ENCODE data around the gene NRG2. TPM values are rescaled to one million over a fixed set of nuclear protein-coding genes. Genes with fewer than 3 reads are reported as not detected.

The NRG2 gene
- total RNA-seq, 2 donors from 2014 or later, result 5.6 to 6.5 TPM

DNA sequence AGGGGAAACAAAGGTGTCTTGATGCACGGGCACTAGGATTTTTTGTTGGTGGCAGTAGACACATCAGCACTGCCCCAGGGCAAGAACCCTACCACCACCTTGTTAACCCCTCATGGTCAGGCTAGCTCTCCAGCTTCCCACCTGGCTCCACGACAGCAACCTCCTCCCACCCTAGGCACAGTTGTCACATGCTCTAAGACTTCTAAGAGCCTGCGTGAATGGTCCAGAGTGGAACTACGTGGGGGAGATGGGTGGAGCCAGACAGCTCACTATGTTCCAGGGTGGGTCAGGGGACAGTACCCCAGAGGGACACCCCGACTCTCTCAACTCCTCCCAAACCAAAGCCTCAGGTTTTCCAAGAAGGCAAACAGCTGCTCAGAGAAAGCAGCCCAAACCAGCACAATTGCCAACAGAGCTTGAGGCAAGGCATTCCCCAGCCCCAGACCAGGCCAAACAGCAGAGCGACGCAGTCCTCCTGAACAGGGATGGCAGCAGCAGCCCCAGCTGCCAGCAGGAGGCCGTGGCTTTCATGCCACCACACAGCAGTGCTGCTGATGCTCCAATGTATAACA lies 78.0 kb downstream of the NRG2 start:
- Histone ChIP-seq H3K9me3 (no peaks in the 10 kb centered on the region), H3K27me3 (no peaks in the 10 kb centered on the region)
- intact Hi-C loops (cut with DNase I), result loop anchor here (5.0 kb wide), 1 partner anchor 183 kb away; no protein-coding TSS in a partner anchor

GRCh38 chr5:139964266-139964993 lies 78.7 kb downstream of the NRG2 start:
- no peak for ATAC-seq
- no peak for TF ChIP-seq POLR2A (IDR thresholded peaks at IDR 0.05)
- TF ChIP-seq CTCF (IDR thresholded peaks at IDR 0.05), result no peak

More for the DNA sequence above, 78.0 kb downstream of the NRG2 start:
- Histone ChIP-seq H3K4me3 (no peak overlapping the region), H3K27ac (no peak overlapping the region), H3K4me1 (peaks cover 15% of the 10 kb centered on the region), H3K36me3 (replicated peaks in 1 of 2; ENCODE audit: insufficient read depth in 1 of 2, low read depth in 2 of 2) (no peaks in the 10 kb centered on the region)
- 87 to 88% methylated on average over 4 to 8 of the region's 8 CpGs for WGBS, 2 donors
- DNase-seq (no peak), ATAC-seq (no peak)
- TF ChIP-seq POLR2A (IDR thresholded peaks at IDR 0.05) (no peak), CTCF (IDR thresholded peaks at IDR 0.05) (no peak)

DNA sequence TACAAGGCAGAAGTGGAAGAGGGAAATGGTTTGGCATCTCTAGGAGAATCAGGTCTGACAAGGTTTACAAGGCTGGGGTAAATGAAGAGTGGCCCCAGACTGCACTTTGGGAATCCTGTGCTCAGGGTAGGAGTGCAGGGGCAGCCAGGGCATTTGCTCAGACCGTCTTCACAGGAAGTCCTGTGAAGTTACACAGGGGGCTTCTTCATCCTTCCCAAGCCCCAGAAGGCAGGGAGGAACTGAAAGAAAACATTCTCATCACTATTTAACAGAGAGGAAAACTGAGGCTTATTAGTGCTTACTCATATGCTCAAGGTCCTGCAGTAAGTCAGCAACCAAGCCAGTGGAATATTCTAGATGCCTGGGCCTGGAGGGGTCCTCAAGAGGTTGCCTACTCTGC lies 80.7 kb downstream of the NRG2 start:
- 67 to 100% methylated on average over 1 of the region's 1 CpG for WGBS, 2 donors
- H3K27me3 ChIP-seq, result no peaks in the 10 kb centered on the region
- no peaks in the 10 kb centered on the region for H3K9me3 ChIP-seq
- DNase-seq, result no peak
- H3K27ac ChIP-seq, result no peak overlapping the region
- no peaks in the 10 kb centered on the region for H3K36me3 ChIP-seq (replicated peaks in 1 of 2; ENCODE audit: insufficient read depth in 1 of 2, low read depth in 2 of 2)
- TF ChIP-seq POLR2A (IDR thresholded peaks at IDR 0.05), result no peak
- TF ChIP-seq CTCF (IDR thresholded peaks at IDR 0.05), result no peak
- ATAC-seq, result no peak
- intact Hi-C loops (cut with DNase I), result no loop called here
- H3K4me3 ChIP-seq, result no peak overlapping the region
- H3K4me1 ChIP-seq, result no peaks in the 10 kb centered on the region

More at GRCh38 chr5:139964266-139964993, 78.7 kb downstream of the NRG2 start:
- DNase-seq, result no peak
- Histone ChIP-seq H3K27ac (no peak overlapping the region), H3K27me3 (no peaks in the 10 kb centered on the region), H3K36me3 (replicated peaks in 1 of 2; ENCODE audit: insufficient read depth in 1 of 2, low read depth in 2 of 2) (no peaks in the 10 kb centered on the region), H3K4me1 (peaks cover 14% of the 10 kb centered on the region), H3K4me3 (no peak overlapping the region), H3K9me3 (no peaks in the 10 kb centered on the region)
- intact Hi-C loops (cut with DNase I), result no loop called here
- WGBS, 2 donors, result 81 to 83% methylated on average over 3 to 4 of the region's 4 CpGs

DNA sequence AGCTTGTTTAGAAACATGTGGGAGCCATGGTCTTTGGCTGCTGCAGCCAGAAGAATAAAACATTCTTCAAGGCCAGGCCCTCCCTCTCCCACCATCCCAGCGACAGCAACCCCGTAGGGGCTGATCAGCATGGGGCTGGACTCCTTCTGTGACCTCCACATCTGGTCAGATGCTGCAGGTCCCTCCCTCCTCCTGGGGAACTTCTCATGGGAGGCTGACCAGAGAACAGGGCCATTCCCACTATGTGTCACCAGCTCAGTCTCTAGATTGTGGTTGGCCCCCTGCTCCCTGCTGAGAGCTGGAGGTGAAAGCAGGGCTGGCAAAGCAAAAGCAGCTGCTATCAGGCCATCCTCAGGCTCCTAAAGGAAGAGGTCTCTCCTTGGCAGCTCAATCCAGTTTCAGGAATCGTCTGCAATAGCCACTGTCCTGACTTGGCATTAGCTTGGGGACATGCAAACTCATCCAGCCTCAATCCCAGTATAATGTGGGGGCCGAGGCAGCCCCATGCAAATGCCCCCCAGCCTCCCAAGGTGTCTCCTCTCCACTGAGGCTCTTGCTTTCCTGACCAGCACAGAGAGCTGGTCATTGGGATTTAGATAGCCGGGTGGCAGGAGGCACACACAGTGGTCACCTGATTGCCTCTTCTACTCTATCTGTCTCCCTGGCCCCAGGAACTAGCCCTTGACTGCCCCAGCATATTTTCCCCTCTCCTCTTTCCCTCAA lies 81.5 kb downstream of the NRG2 start:
- no peaks in the 10 kb centered on the region for H3K4me1 ChIP-seq
- DNase-seq (no peak), ATAC-seq (no peak)
- no peaks in the 10 kb centered on the region for H3K9me3 ChIP-seq
- intact Hi-C loops (cut with DNase I), result no loop called here
- no peak overlapping the region for H3K4me3 ChIP-seq
- H3K27me3 ChIP-seq, result no peaks in the 10 kb centered on the region
- no peak overlapping the region for H3K27ac ChIP-seq
- TF ChIP-seq CTCF (IDR thresholded peaks at IDR 0.05) (no peak), POLR2A (IDR thresholded peaks at IDR 0.05) (no peak)
- 70 to 80% methylated on average over 2 to 5 of the region's 5 CpGs for WGBS, 2 donors
- no peaks in the 10 kb centered on the region for H3K36me3 ChIP-seq (replicated peaks in 1 of 2; ENCODE audit: insufficient read depth in 1 of 2, low read depth in 2 of 2)

Data from body of pancreas (tissue), 4 donors.